ENCODE results near the gene DTD1.

DTD1 gene

DNA sequence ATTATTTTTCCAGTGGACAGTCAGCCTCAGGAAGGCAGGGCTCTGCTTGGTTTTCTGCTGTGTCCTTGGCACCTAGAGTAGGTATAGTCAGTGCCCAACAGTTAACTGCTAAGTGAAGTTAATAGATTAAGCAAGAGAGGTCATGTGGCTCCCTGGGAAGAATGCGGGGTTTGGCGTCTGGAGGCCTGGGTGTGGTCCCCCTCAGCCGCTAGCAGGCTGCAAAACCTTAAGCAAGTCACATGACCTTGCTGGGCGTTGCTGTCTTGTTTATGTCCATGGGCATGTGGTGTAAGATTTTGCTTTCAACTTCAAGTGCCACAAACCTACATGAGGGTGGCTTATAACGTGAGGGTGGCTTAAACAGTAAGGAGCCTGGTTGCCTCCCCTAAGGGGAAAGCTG, 150.2 kb downstream of the DTD1 start:
- H3K9me3 ChIP-seq (ENCODE audit: control insufficient read depth, insufficient read depth, low read depth, low read length), result no peaks in the 10 kb centered on the region
- no peak overlapping the region for H3K4me3 ChIP-seq (ENCODE audit: low read depth, low read length)
- H3K36me3 ChIP-seq (ENCODE audit: control insufficient read depth in 2 of 2, insufficient read depth in 1 of 2, low read length in 2 of 2), result no peaks in the 10 kb centered on the region
- no peak overlapping the region for H3K27ac ChIP-seq (ENCODE audit: extremely low read depth, low read depth, low read length)
- CTCF ChIA-PET, result interaction anchor here (0.7 kb wide), 1 partner anchor 852 kb away, joined by 4 read pairs; no protein-coding TSS in a partner anchor
- no peaks in the 10 kb centered on the region; the same call in 1 of the 2 replicates for H3K4me1 ChIP-seq (ENCODE audit: control insufficient read depth, insufficient read depth, low read length)
- no peak for TF ChIP-seq ZNF624 (tag by site-specific recombination; IDR thresholded peaks at IDR 0.05)
- TF ChIP-seq KLF1 (tag by site-specific recombination; IDR thresholded peaks at IDR 0.05), result peak; percentile 89
- POLR2A ChIA-PET, result no interaction called here

DNA sequence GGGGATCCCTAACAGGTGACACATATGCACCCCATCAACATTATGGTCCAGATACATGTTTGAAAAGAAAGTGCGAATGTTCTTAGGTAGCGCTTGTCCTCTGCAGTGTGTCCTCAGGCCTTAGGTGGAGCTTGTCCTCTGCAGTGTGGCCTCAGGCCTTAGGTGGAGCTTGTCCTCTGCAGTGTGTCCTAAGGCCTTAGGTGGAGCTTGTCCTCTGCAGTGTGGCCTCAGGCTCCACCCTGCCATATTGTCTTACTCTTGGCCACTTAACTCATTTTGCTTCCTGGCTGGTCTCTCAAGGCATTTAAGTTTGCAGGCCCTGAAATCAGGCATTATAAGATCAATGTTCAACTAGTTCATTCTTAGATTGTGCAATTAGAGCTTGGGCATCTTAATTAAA, 151.0 kb downstream of the DTD1 start:
- ChIA-PET CTCF (no interaction called here), POLR2A (no interaction called here)
- TF ChIP-seq ZNF366 (tag by site-specific recombination; conservative IDR thresholded peaks at IDR 0.05) (no peak), ZNF585B (tag by site-specific recombination; IDR thresholded peaks at IDR 0.05) (no peak), FEZF1 (tag by site-specific recombination; IDR thresholded peaks at IDR 0.05) (no peak), ZNF202 (tag by site-specific recombination; IDR thresholded peaks at IDR 0.05; ENCODE audit: borderline replicate concordance) (no peak), ZSCAN23 (tag by site-specific recombination; IDR thresholded peaks at IDR 0.05) (no peak), OVOL3 (tag by site-specific recombination; IDR thresholded peaks at IDR 0.05) (no peak), ZBTB21 (tag by site-specific recombination; IDR thresholded peaks at IDR 0.05) (no peak), ZNF155 (tag by site-specific recombination; IDR thresholded peaks at IDR 0.05) (no peak), ZNF473 (tag by site-specific recombination; IDR thresholded peaks at IDR 0.05) (no peak), ZNF521 (tag by site-specific recombination; IDR thresholded peaks at IDR 0.05) (no peak), ZNF132 (tag by site-specific recombination; IDR thresholded peaks at IDR 0.05; ENCODE audit: borderline replicate concordance) (no peak), ZNF214 (tag by site-specific recombination; IDR thresholded peaks at IDR 0.05; ENCODE audit: borderline replicate concordance) (no peak)
- TF ChIP-seq, protein P1, sequence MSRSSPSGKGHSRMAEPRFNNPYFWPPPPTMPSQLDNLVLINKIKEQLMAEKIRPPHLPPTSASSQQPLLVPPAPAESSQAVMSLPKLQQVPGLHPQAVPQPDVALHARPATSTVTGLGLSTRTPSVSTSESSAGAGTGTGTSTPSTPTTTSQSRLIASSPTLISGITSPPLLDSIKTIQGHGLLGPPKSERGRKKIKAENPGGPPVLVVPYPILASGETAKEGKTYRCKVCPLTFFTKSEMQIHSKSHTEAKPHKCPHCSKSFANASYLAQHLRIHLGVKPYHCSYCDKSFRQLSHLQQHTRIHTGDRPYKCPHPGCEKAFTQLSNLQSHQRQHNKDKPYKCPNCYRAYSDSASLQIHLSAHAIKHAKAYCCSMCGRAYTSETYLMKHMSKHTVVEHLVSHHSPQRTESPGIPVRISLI (tag by site-specific recombination; IDR thresholded peaks at IDR 0.05), result no peak
- TF ChIP-seq, protein P2, sequence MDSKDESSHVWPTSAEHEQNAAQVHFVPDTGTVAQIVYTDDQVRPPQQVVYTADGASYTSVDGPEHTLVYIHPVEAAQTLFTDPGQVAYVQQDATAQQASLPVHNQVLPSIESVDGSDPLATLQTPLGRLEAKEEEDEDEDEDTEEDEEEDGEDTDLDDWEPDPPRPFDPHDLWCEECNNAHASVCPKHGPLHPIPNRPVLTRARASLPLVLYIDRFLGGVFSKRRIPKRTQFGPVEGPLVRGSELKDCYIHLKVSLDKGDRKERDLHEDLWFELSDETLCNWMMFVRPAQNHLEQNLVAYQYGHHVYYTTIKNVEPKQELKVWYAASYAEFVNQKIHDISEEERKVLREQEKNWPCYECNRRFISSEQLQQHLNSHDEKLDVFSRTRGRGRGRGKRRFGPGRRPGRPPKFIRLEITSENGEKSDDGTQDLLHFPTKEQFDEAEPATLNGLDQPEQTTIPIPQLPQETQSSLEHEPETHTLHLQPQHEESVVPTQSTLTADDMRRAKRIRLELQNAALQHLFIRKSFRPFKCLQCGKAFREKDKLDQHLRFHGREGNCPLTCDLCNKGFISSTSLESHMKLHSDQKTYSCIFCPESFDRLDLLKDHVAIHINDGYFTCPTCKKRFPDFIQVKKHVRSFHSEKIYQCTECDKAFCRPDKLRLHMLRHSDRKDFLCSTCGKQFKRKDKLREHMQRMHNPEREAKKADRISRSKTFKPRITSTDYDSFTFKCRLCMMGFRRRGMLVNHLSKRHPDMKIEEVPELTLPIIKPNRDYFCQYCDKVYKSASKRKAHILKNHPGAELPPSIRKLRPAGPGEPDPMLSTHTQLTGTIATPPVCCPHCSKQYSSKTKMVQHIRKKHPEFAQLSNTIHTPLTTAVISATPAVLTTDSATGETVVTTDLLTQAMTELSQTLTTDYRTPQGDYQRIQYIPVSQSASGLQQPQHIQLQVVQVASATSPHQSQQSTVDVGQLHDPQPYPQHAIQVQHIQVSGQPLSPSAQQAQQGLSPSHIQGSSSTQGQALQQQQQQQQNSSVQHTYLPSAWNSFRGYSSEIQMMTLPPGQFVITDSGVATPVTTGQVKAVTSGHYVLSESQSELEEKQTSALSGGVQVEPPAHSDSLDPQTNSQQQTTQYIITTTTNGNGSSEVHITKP (tag by site-specific recombination; IDR thresholded peaks at IDR 0.05), result no peak
- TF ChIP-seq, protein P3, sequence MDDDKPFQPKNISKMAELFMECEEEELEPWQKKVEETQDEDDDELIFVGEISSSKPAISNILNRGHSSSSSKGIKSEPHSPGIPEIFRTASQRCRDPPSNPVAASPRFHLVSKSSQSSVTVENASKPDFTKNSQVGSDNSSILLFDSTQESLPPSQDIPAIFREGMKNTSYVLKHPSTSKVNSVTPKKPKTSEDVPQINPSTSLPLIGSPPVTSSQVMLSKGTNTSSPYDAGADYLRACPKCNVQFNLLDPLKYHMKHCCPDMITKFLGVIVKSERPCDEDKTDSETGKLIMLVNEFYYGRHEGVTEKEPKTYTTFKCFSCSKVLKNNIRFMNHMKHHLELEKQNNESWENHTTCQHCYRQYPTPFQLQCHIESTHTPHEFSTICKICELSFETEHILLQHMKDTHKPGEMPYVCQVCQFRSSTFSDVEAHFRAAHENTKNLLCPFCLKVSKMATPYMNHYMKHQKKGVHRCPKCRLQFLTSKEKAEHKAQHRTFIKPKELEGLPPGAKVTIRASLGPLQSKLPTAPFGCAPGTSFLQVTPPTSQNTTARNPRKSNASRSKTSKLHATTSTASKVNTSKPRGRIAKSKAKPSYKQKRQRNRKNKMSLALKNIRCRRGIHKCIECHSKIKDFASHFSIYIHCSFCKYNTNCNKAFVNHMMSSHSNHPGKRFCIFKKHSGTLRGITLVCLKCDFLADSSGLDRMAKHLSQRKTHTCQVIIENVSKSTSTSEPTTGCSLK (tag by site-specific recombination; IDR thresholded peaks at IDR 0.05), result no peak
- Histone ChIP-seq H3K27ac (ENCODE audit: extremely low read depth, low read depth, low read length) (no peak overlapping the region), H3K4me1 (ENCODE audit: control insufficient read depth, insufficient read depth, low read length) (no peaks in the 10 kb centered on the region; the same call in 1 of the 2 replicates), H3K36me3 (ENCODE audit: control insufficient read depth in 2 of 2, insufficient read depth in 1 of 2, low read length in 2 of 2) (no peaks in the 10 kb centered on the region), H3K9me3 (ENCODE audit: control insufficient read depth, insufficient read depth, low read depth, low read length) (no peaks in the 10 kb centered on the region), H3K4me3 (ENCODE audit: low read depth, low read length) (no peak overlapping the region)

Measured in HEK293 (cell line).